GM12891 (cell line): Measurements from ENCODE around the gene LASP1.

ENCODE experiments used
- PAX5 ChIP-seq: IDR thresholded peaks from 2 replicates; pipeline ENCODE4 v1.6.1; 2011; ENCODE audit warnings: low read length, moderate library complexity, mild to moderate bottlenecking; ENCODE audit not compliant: insufficient read depth, severe bottlenecking
- POLR2A ChIP-seq: IDR thresholded peaks from 2 replicates; pipeline ENCODE4 v1.6.1; 2011; ENCODE audit warnings: low read depth, low read length, control low read depth
- POLR2AphosphoS5 ChIP-seq: IDR thresholded peaks from 2 replicates; pipeline ENCODE4 v1.6.1; 2011; ENCODE audit warnings: low read depth, low read length, control low read depth
- POU2F2 ChIP-seq: IDR thresholded peaks from 2 replicates; pipeline ENCODE4 v1.6.1; 2011; ENCODE audit warnings: low read depth, mild to moderate bottlenecking, control low read depth, low read length, moderate library complexity
- TAF1 ChIP-seq: IDR thresholded peaks from 2 replicates; pipeline ENCODE4 v1.6.1; 2011; ENCODE audit warnings: low read depth, low read length, control low read depth

GRCh38 chr17:38970804-38971203 lies 100.9 kb downstream of the LASP1 start:
- TF ChIP-seq POLR2A (no peak), POLR2AphosphoS5 (no peak), TAF1 (no peak), PAX5 (no peak), POU2F2 (no peak)
